Measurements from ENCODE around the gene KIF16B. TPM values are rescaled to one million over a fixed set of nuclear protein-coding genes. Genes with fewer than 3 reads are reported as not detected.

KIF16B gene
- total RNA-seq, 1 donor from 2014 or later = 7.0 TPM

GRCh38 chr20:16560216-16560615 is 13.0 kb downstream of the KIF16B start:
- H3K4me1 Mint-ChIP-seq (ENCODE audit: low read depth, unreplicated experiment) = no peaks in the 10 kb centered on the region
- H3K4me3 Mint-ChIP-seq (ENCODE audit: unreplicated experiment) = no peak overlapping the region
- Histone ChIP-seq H3K4me1 (ENCODE audit: insufficient read depth, low read length) (no peaks in the 10 kb centered on the region), H3K4me3 (ENCODE audit: insufficient read depth, low read depth, low read length) (no peak overlapping the region), H3K27me3 (ENCODE audit: insufficient read depth, low read length) (no peaks in the 10 kb centered on the region), H3K4me2 (ENCODE audit: low read length) (no peak overlapping the region), H3K27ac (ENCODE audit: low read depth, low read length) (no peak overlapping the region), H2AFZ (ENCODE audit: low read depth, low read length) (no peak overlapping the region), H3K79me2 (ENCODE audit: insufficient read depth, low read length) (peaks cover 5% of the 10 kb centered on the region), H3K36me3 (ENCODE audit: insufficient read depth, low read length) (no peaks in the 10 kb centered on the region), H3K9me3 (ENCODE audit: insufficient read depth, low read depth, low read length) (no peaks in the 10 kb centered on the region), H3K9ac (ENCODE audit: low read length) (no peak overlapping the region), H4K20me1 (ENCODE audit: insufficient read depth, low read length) (peaks cover 29% of the 10 kb centered on the region)
- peaks cover 2% of the 10 kb centered on the region for H3K9me3 Mint-ChIP-seq (ENCODE audit: unreplicated experiment)
- no peaks in the 10 kb centered on the region for H3K27me3 Mint-ChIP-seq (ENCODE audit: low read depth, unreplicated experiment)
- TF ChIP-seq CTCF (IDR thresholded peaks at IDR 0.05; ENCODE audit: insufficient read depth, low read depth, low read length) = no peak
- no peak for TF ChIP-seq EZH2 (IDR thresholded peaks at IDR 0.05; ENCODE audit: insufficient read depth, low read length)
- H3K27ac Mint-ChIP-seq (ENCODE audit: unreplicated experiment) = no peak overlapping the region
- FAIRE-seq (no peak), DNase-seq (ENCODE audit: low read depth) (no peak)
- H3K36me3 Mint-ChIP-seq (ENCODE audit: low read depth, unreplicated experiment) = peaks cover 2% of the 10 kb centered on the region

- no peak for TF ChIP-seq CTCF (IDR thresholded peaks at IDR 0.05; ENCODE audit: insufficient read depth, low read depth, low read length)
- TF ChIP-seq EZH2 (IDR thresholded peaks at IDR 0.05; ENCODE audit: insufficient read depth, low read length) = no peak
- no peak overlapping the region for H3K4me3 ChIP-seq (ENCODE audit: insufficient read depth, low read depth, low read length)
- no peaks in the 10 kb centered on the region for H3K27me3 ChIP-seq (ENCODE audit: insufficient read depth, low read length)
- H3K4me1 ChIP-seq (ENCODE audit: insufficient read depth, low read length) = no peaks in the 10 kb centered on the region
- no peaks in the 10 kb centered on the region for H3K79me2 ChIP-seq (ENCODE audit: insufficient read depth, low read length)
- FAIRE-seq (no peak), DNase-seq (ENCODE audit: low read depth) (no peak)
- H3K36me3 ChIP-seq (ENCODE audit: insufficient read depth, low read length) = no peaks in the 10 kb centered on the region
- H2AFZ ChIP-seq (ENCODE audit: low read depth, low read length) = no peak overlapping the region
- no peaks in the 10 kb centered on the region for H3K9me3 ChIP-seq (ENCODE audit: insufficient read depth, low read depth, low read length)
- H3K27ac ChIP-seq (ENCODE audit: low read depth, low read length) = no peak overlapping the region
- H3K9ac ChIP-seq (ENCODE audit: low read length) = no peak overlapping the region
- no peak overlapping the region for H3K4me3 Mint-ChIP-seq (ENCODE audit: unreplicated experiment)
- peaks cover 7% of the 10 kb centered on the region for H3K4me1 Mint-ChIP-seq (ENCODE audit: low read depth, unreplicated experiment)
- H3K27ac Mint-ChIP-seq (ENCODE audit: unreplicated experiment) = no peak overlapping the region
- H3K4me2 ChIP-seq (ENCODE audit: low read length) = no peak overlapping the region
- no peaks in the 10 kb centered on the region for H3K27me3 Mint-ChIP-seq (ENCODE audit: low read depth, unreplicated experiment)
- H4K20me1 ChIP-seq (ENCODE audit: insufficient read depth, low read length) = peaks cover 33% of the 10 kb centered on the region
- peaks cover 5% of the 10 kb centered on the region for H3K9me3 Mint-ChIP-seq (ENCODE audit: unreplicated experiment)
- no peaks in the 10 kb centered on the region for H3K36me3 Mint-ChIP-seq (ENCODE audit: low read depth, unreplicated experiment)
Measured at GRCh38 chr20:16556301-16556700, 16.9 kb downstream of the KIF16B start.

DNA sequence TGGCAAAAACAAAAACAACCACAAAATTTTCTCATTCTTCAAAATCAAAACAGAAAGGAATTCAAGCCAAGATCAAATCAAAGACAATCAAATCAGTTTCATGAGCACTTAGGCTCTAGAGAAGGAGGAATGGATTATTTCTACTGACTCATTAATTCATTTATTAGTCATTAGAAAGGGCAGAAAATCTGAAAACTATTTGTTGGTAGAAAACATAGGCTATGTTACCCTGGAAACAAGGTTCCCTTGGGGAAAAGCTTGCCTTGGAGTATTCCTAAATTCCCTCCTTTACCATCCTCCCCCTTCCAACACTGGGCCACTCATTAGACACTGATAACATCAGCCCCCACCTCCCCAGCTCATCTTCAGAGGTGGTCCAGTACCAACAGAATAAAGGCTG is 17.5 kb downstream of the KIF16B start:
- no peak overlapping the region for H3K27ac ChIP-seq (ENCODE audit: low read depth, low read length)
- H3K4me3 Mint-ChIP-seq (ENCODE audit: unreplicated experiment) = no peak overlapping the region

More for the DNA sequence above, 17.5 kb downstream of the KIF16B start:
- Histone ChIP-seq H3K4me2 (ENCODE audit: low read length) (no peak overlapping the region), H3K79me2 (ENCODE audit: insufficient read depth, low read length) (no peaks in the 10 kb centered on the region), H3K4me1 (ENCODE audit: insufficient read depth, low read length) (no peaks in the 10 kb centered on the region), H2AFZ (ENCODE audit: low read depth, low read length) (no peak overlapping the region), H3K27me3 (ENCODE audit: insufficient read depth, low read length) (no peaks in the 10 kb centered on the region), H3K4me3 (ENCODE audit: insufficient read depth, low read depth, low read length) (no peak overlapping the region), H3K9me3 (ENCODE audit: insufficient read depth, low read depth, low read length) (no peaks in the 10 kb centered on the region), H3K9ac (ENCODE audit: low read length) (no peak overlapping the region), H4K20me1 (ENCODE audit: insufficient read depth, low read length) (peaks cover 33% of the 10 kb centered on the region), H3K36me3 (ENCODE audit: insufficient read depth, low read length) (no peaks in the 10 kb centered on the region)
- Mint-ChIP-seq H3K4me1 (ENCODE audit: low read depth, unreplicated experiment) (peaks cover 7% of the 10 kb centered on the region), H3K36me3 (ENCODE audit: low read depth, unreplicated experiment) (no peaks in the 10 kb centered on the region), H3K27me3 (ENCODE audit: low read depth, unreplicated experiment) (no peaks in the 10 kb centered on the region), H3K9me3 (ENCODE audit: unreplicated experiment) (peaks cover 5% of the 10 kb centered on the region), H3K27ac (ENCODE audit: unreplicated experiment) (no peak overlapping the region)
- FAIRE-seq (no peak), DNase-seq (ENCODE audit: low read depth) (no peak)
- no peak for TF ChIP-seq CTCF (IDR thresholded peaks at IDR 0.05; ENCODE audit: insufficient read depth, low read depth, low read length)
- no peak for TF ChIP-seq EZH2 (IDR thresholded peaks at IDR 0.05; ENCODE audit: insufficient read depth, low read length)

All from astrocyte (in vitro differentiated cells and primary cell).